ENCODE results near the gene GMPPB. TPM values are rescaled to one million over a fixed set of nuclear protein-coding genes. Genes with fewer than 3 reads are reported as not detected.
"Not testable (repeated sequence)": the region's sequence is repeated elsewhere in the genome, so short reads cannot be mapped to it uniquely, and the experiment has no call there.

Gene GMPPB
- total RNA-seq, 3 donors from 2014 or later, result 17.4 to 40.0 (median 21.2) TPM

- Histone ChIP-seq H3K36me3 (no peaks in the 10 kb centered on the region), H3K9me3 (no peaks in the 10 kb centered on the region), H3K4me1 (no peaks in the 10 kb centered on the region), H3K4me3 (no peak overlapping the region), H3K27ac (no peak overlapping the region), H3K27me3 (no peaks in the 10 kb centered on the region)
- intact Hi-C loops (cut with DNase I; ENCODE audit: low total_unique reads), result no loop called here
- no peak for DNase-seq (ENCODE audit: low spot score in 2 of 2)
- TF ChIP-seq POLR2A (IDR thresholded peaks at IDR 0.05) (no peak), CTCF (IDR thresholded peaks at IDR 0.05) (no peak), POLR2AphosphoS5 (IDR thresholded peaks at IDR 0.05) (no peak)
Observed at GRCh38 chr3:49700453-49701128, 23.2 kb downstream of the GMPPB start.

GRCh38 chr3:49700014-49700413 lies 23.7 kb downstream of the GMPPB start:
- intact Hi-C loops (cut with DNase I; ENCODE audit: low total_unique reads), result no loop called here
- TF ChIP-seq CTCF (IDR thresholded peaks at IDR 0.05) (no peak), POLR2A (IDR thresholded peaks at IDR 0.05) (no peak), POLR2AphosphoS5 (IDR thresholded peaks at IDR 0.05) (no peak)
- Histone ChIP-seq H3K4me3 (no peak overlapping the region), H3K36me3 (no peaks in the 10 kb centered on the region), H3K27me3 (no peaks in the 10 kb centered on the region), H3K4me1 (no peaks in the 10 kb centered on the region), H3K27ac (no peak overlapping the region), H3K9me3 (no peaks in the 10 kb centered on the region)
- DNase-seq (ENCODE audit: low spot score in 2 of 2), result no peak

- Histone ChIP-seq H3K27ac (no peak overlapping the region), H3K4me1 (no peaks in the 10 kb centered on the region), H3K9me3 (no peaks in the 10 kb centered on the region), H3K36me3 (no peaks in the 10 kb centered on the region), H3K4me3 (no peak overlapping the region), H3K27me3 (no peaks in the 10 kb centered on the region)
- DNase-seq (ENCODE audit: low spot score in 2 of 2), result no peak
- TF ChIP-seq CTCF (IDR thresholded peaks at IDR 0.05) (no peak), POLR2AphosphoS5 (IDR thresholded peaks at IDR 0.05) (no peak), POLR2A (IDR thresholded peaks at IDR 0.05) (no peak)
- intact Hi-C loops (cut with DNase I; ENCODE audit: low total_unique reads), result no loop called here
Observed at GRCh38 chr3:49699281-49699979, 24.3 kb downstream of the GMPPB start.

GRCh38 chr3:49695350-49696015 lies 28.3 kb downstream of the GMPPB start:
- H3K4me1 ChIP-seq; DNase-seq (ENCODE audit: low spot score in 2 of 2); H3K36me3 ChIP-seq; H3K27ac ChIP-seq; H3K9me3 ChIP-seq; intact Hi-C loops (cut with DNase I; ENCODE audit: low total_unique reads); H3K27me3 ChIP-seq; H3K4me3 ChIP-seq: not testable (repeated sequence)

GRCh38 chr3:49694409-49695070 lies 29.2 kb downstream of the GMPPB start:
- intact Hi-C loops (cut with DNase I; ENCODE audit: low total_unique reads); H3K9me3 ChIP-seq; H3K4me1 ChIP-seq; DNase-seq (ENCODE audit: low spot score in 2 of 2); H3K36me3 ChIP-seq; H3K4me3 ChIP-seq; H3K27me3 ChIP-seq; H3K27ac ChIP-seq: not testable (repeated sequence)

- H3K36me3 ChIP-seq; DNase-seq (ENCODE audit: low spot score in 2 of 2); H3K4me3 ChIP-seq; H3K27me3 ChIP-seq; H3K9me3 ChIP-seq; intact Hi-C loops (cut with DNase I; ENCODE audit: low total_unique reads); H3K4me1 ChIP-seq; H3K27ac ChIP-seq: not testable (repeated sequence)
Observed at GRCh38 chr3:49691481-49691880, 32.3 kb downstream of the GMPPB start.

GRCh38 chr3:49690856-49691255 lies 32.9 kb downstream of the GMPPB start:
- H3K9me3 ChIP-seq; H3K27ac ChIP-seq; H3K36me3 ChIP-seq; H3K27me3 ChIP-seq; H3K4me1 ChIP-seq; intact Hi-C loops (cut with DNase I; ENCODE audit: low total_unique reads); DNase-seq (ENCODE audit: low spot score in 2 of 2): not testable (repeated sequence)
- H3K4me3 ChIP-seq, result peak overlapping the region in 2 of 3 donors; percentile 86 to 88

- H3K4me1 ChIP-seq; H3K9me3 ChIP-seq; H3K36me3 ChIP-seq; intact Hi-C loops (cut with DNase I; ENCODE audit: low total_unique reads); DNase-seq (ENCODE audit: low spot score in 2 of 2); H3K27me3 ChIP-seq: not testable (repeated sequence)
- peak overlapping the region; percentile 84 to 87 for H3K27ac ChIP-seq
- H3K4me3 ChIP-seq, result peak overlapping the region; percentile 86 to 89 (median 88)
Observed at GRCh38 chr3:49689908-49690624, 33.7 kb downstream of the GMPPB start.
